H1 (cell line): ENCODE results near the gene PUDP. TPM values are rescaled to one million over a fixed set of nuclear protein-coding genes. Genes with fewer than 3 reads are reported as not detected.

Experiments
- RAD21 ChIP-seq, 2 experiments: IDR thresholded peaks in 1 of 2; conservative IDR thresholded peaks in 1 of 2; 2 replicates each; pipeline ENCODE4 v1.6.1; 2011; ENCODE audit warnings: low read depth in 2 of 2, low read length in 2 of 2, improper control_type of control experiment in 1 of 2, inconsistent platforms in 1 of 2, mild to moderate bottlenecking in 1 of 2, moderate library complexity in 1 of 2
- TCF12 ChIP-seq: IDR thresholded peaks from 2 replicates; pipeline ENCODE4 v1.6.1; 2011; ENCODE audit warnings: low read depth, mild to moderate bottlenecking, low read length
- TEAD4 ChIP-seq: IDR thresholded peaks from 2 replicates; pipeline ENCODE4 v1.6.1; 2012; ENCODE audit warnings: low read depth, low read length, inconsistent platforms, mixed read lengths
- polyA plus RNA-seq, 7 experiments: library from polyadenylated mRNA; depleted of rRNA in 3 of 7; stranded (reverse) in 5 of 7; unstranded in 2 of 7; fragments of >200 nt in 5 of 7; fragments of 200-250 nt in 2 of 7; gene quantifications; 1 replicate in 5 of 7; 2 replicates in 1 of 7; 4 replicates in 1 of 7; pipeline versions ENCODE4 v1.2.1 to v1.2.3, GENCODE V29; 2011 to 2013; ENCODE audit warnings: missing spikeins in 2 of 7, mixed read lengths in 2 of 7
- total RNA-seq: library from RNA; stranded (reverse); fragmentation: NEBNext Ultra II Directional; extraction: Animal tissue kit (Norgen Biotek cat#: 25700); gene quantifications from 2 replicates; pipeline ENCODE4 v1.2.1, GENCODE V29; 2021

PUDP gene
- total and polyA plus RNA-seq, 2 of the 8 experiments (the other 6 are each of a cell fraction or from before 2014, with no cell fraction given), result 27.2 to 30.2 TPM

- TF ChIP-seq TEAD4, result no peak
- no peak for TF ChIP-seq TCF12
- no peak for TF ChIP-seq RAD21 (IDR thresholded peaks at IDR 0.05 in 1 of 2, conservative IDR thresholded peaks at IDR 0.05 in 1 of 2; ENCODE audit: low read depth in 2 of 2, low read length in 2 of 2)
Measured at GRCh38 chrX:7073336-7073735, 74.6 kb downstream of the PUDP start (continued).
